GM23338 (cell line): Measurements from ENCODE around the gene MAD1L1.

Experiments used
- EZH2 ChIP-seq: fragments of 200-600 bp; sonication (generic); IDR thresholded peaks from one replicate; pipeline ENCODE4 v1.8.0; 2017; ENCODE audit warnings: antibody characterized with exemption, mild to moderate bottlenecking, low read depth; ENCODE audit not compliant: unreplicated experiment
- ZNF462 ChIP-seq: fragments of 250-450 bp; sonication (Bioruptor Pico); IDR thresholded peaks from 2 replicates; pipeline ENCODE4 v1.5.0; 2020; ENCODE audit warnings: mild to moderate bottlenecking, moderate library complexity
- TF ChIP-seq, protein P1 (sequence below), 2 experiments: fragments of 200-600 bp in 1 of 2; sonication (generic) in 1 of 2; conservative IDR thresholded peaks; 2 replicates each; pipeline versions ENCODE4 v1.5.1 to v1.6.1; 2016 to 2017; ENCODE audit warnings: antibody characterized with exemption in 2 of 2, low read depth in 2 of 2, mild to moderate bottlenecking in 2 of 2, moderate library complexity in 1 of 2

DNA sequence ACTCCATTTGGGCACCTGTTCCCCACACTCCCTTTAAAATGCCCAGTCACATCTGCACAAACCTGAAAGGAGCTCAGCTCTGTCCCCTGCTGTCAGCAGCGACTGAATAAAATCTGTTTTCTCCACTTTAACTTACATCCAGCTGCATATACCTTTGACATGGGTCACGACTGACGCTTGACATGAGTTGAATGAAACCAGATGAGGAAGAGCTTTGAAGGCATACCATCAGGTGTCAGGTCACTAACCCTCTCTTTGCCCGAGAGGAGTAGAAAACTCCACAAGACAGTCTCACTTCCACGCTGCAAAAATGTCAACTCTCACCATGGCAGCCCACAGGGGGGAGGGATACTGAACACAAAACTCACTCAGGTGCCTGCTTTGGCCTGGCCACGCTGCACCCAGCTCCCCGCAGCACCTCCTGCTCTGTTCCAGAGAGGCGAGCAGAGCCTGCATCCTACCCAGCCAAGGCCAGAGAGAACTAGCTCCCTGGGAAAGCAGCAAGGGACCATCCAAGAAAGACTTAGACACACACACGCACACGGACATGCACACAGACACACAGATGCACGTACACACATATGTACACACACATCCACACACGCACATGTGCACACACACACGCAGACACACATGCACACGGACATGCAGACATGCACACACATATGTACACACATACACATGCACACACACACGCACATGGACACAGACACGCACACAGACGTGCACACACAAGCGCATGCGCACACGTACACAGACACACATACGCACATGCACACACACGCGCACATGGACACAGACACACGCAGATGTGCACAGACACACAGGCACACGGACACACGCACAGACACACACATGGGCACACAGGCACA is 191.0 kb downstream of the MAD1L1 start:
- TF ChIP-seq ZNF462 (CRISPR knock-in tag) (no peak), EZH2 (no peak)
- TF ChIP-seq, protein P1, sequence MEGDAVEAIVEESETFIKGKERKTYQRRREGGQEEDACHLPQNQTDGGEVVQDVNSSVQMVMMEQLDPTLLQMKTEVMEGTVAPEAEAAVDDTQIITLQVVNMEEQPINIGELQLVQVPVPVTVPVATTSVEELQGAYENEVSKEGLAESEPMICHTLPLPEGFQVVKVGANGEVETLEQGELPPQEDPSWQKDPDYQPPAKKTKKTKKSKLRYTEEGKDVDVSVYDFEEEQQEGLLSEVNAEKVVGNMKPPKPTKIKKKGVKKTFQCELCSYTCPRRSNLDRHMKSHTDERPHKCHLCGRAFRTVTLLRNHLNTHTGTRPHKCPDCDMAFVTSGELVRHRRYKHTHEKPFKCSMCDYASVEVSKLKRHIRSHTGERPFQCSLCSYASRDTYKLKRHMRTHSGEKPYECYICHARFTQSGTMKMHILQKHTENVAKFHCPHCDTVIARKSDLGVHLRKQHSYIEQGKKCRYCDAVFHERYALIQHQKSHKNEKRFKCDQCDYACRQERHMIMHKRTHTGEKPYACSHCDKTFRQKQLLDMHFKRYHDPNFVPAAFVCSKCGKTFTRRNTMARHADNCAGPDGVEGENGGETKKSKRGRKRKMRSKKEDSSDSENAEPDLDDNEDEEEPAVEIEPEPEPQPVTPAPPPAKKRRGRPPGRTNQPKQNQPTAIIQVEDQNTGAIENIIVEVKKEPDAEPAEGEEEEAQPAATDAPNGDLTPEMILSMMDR (conservative IDR thresholded peaks at IDR 0.05; ENCODE audit: low read depth in 2 of 2): no peak
